SK-N-SH treated with all-trans-retinoic acid at 6 μM for 48 hours (cell line): Measurements from ENCODE around the gene BRD7.

Experiments
- ATAC-seq: fragments of 200-7000 bp; cut with Tn5 transposase; 3 replicates; pipeline ENCODE4 v1.9.1; 2020; ENCODE audit warnings: mild to moderate bottlenecking, moderate library complexity
- ARNTL ChIP-seq: fragments of 450-650 bp; formaldehyde crosslinking; IDR thresholded peaks from 2 replicates; pipeline ENCODE4 v1.5.0; 2020; ENCODE audit warnings: low read depth, mild to moderate bottlenecking, moderate library complexity, borderline replicate concordance
- BACH2 ChIP-seq: fragments of 250-450 bp; sonication (Bioruptor Pico); IDR thresholded peaks from 2 replicates; pipeline ENCODE4 v1.9.0; 2021; ENCODE audit warnings: mild to moderate bottlenecking, borderline replicate concordance
- CSDC2 ChIP-seq: fragments of 250-450 bp; sonication (Bioruptor Pico); IDR thresholded peaks from 2 replicates; pipeline ENCODE4 v1.5.0; 2020; ENCODE audit warnings: mild to moderate bottlenecking, moderate library complexity
- ESRRG ChIP-seq: fragments of 250-450 bp; sonication (Bioruptor Pico); IDR thresholded peaks from 2 replicates; pipeline ENCODE4 v1.6.1; 2021; ENCODE audit warnings: mild to moderate bottlenecking
- GLIS3 ChIP-seq: fragments of 250-450 bp; sonication (Bioruptor Pico); IDR thresholded peaks from 2 replicates; pipeline ENCODE4 v1.5.0; 2020; ENCODE audit warnings: mild to moderate bottlenecking, moderate library complexity
- OSR1 ChIP-seq: fragments of 250-450 bp; sonication (Bioruptor Pico); IDR thresholded peaks from 2 replicates; pipeline ENCODE4 v1.8.0; 2022; ENCODE audit warnings: moderate library complexity, mild to moderate bottlenecking, inconsistent platforms
- PATZ1 ChIP-seq: fragments of 250-450 bp; sonication (Bioruptor Pico); IDR thresholded peaks from 2 replicates; pipeline ENCODE4 v1.8.0; 2020; ENCODE audit warnings: mild to moderate bottlenecking, moderate library complexity, borderline replicate concordance
- PPARA ChIP-seq: fragments of 250-450 bp; sonication (Bioruptor Pico); IDR thresholded peaks from 2 replicates; pipeline ENCODE4 v1.5.0; 2020; ENCODE audit warnings: mild to moderate bottlenecking, borderline replicate concordance
- RARB ChIP-seq: fragments of 250-450 bp; sonication (Bioruptor Pico); IDR thresholded peaks from 2 replicates; pipeline ENCODE4 v1.8.0; 2021; ENCODE audit warnings: mild to moderate bottlenecking, moderate library complexity
- SNAI2 ChIP-seq: fragments of 250-450 bp; sonication (Bioruptor Pico); IDR thresholded peaks from 2 replicates; pipeline ENCODE4 v1.5.0; 2020; ENCODE audit warnings: mild to moderate bottlenecking, moderate library complexity
- TCF4 ChIP-seq: fragments of 250-450 bp; sonication (Bioruptor Pico); IDR thresholded peaks from 2 replicates; pipeline ENCODE4 v1.8.0; 2021; ENCODE audit warnings: mild to moderate bottlenecking, moderate library complexity, borderline replicate concordance
- TSHZ2 ChIP-seq: fragments of 250-450 bp; sonication (Bioruptor Pico); IDR thresholded peaks from 2 replicates; pipeline ENCODE4 v1.5.0; 2020; ENCODE audit warnings: mild to moderate bottlenecking, moderate library complexity
- ZC3H10 ChIP-seq: fragments of 250-450 bp; sonication (Bioruptor Pico); IDR thresholded peaks from 2 replicates; pipeline ENCODE4 v1.5.1; 2021; ENCODE audit warnings: mild to moderate bottlenecking, moderate library complexity
- ZFP3 ChIP-seq: fragments of 250-450 bp; sonication (Bioruptor Pico); IDR thresholded peaks from 2 replicates; pipeline ENCODE4 v1.5.0; 2020; ENCODE audit warnings: mild to moderate bottlenecking, moderate library complexity
- ZFP30 ChIP-seq: fragments of 450-650 bp; formaldehyde crosslinking; IDR thresholded peaks from 2 replicates; pipeline ENCODE4 v1.5.0; 2022; ENCODE audit warnings: mild to moderate bottlenecking, moderate library complexity
- ZNF565 ChIP-seq: fragments of 450-650 bp; formaldehyde crosslinking; conservative IDR thresholded peaks from 2 replicates; pipeline ENCODE4 v1.5.0; 2020; ENCODE audit warnings: low read depth, mild to moderate bottlenecking, moderate library complexity
- ZNF70 ChIP-seq: fragments of 450-650 bp; formaldehyde crosslinking; IDR thresholded peaks from 2 replicates; pipeline ENCODE4 v1.5.0; 2020; ENCODE audit warnings: mild to moderate bottlenecking, moderate library complexity
- ZNF8 ChIP-seq: fragments of 450-650 bp; formaldehyde crosslinking; IDR thresholded peaks from 2 replicates; pipeline ENCODE4 v1.5.0; 2020; ENCODE audit warnings: mild to moderate bottlenecking, moderate library complexity
- TF ChIP-seq, protein P1 (sequence below): fragments of 250-450 bp; sonication (Bioruptor Pico); IDR thresholded peaks from 2 replicates; pipeline ENCODE4 v1.5.1; 2021; ENCODE audit warnings: mild to moderate bottlenecking, moderate library complexity
- TF ChIP-seq, protein P2 (sequence below): fragments of 250-450 bp; sonication (Bioruptor Pico); IDR thresholded peaks from 2 replicates; pipeline ENCODE4 v1.5.1; 2020; ENCODE audit warnings: low read depth, mild to moderate bottlenecking, moderate library complexity

The BRD7 gene

DNA sequence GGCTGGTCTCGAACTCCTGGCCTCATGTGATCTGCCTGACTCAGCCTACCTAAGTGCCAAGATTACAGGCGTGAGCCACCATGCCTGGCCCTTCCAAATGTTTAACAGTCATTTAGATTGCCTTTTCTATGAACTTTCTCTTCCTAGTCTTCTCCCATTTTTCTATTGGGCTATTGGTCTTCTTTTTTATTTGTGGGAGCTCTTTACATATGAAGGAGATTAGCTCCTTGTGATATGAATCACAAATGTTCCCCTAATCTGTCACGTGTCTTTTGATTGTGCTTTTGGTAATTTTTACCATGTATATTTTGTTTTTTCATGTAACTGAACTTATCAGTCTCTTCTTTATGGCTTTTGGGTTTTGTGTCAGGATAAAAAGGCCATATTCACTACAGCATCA is 90.5 kb downstream of the BRD7 start:
- no peak for ATAC-seq
- TF ChIP-seq TSHZ2, result no peak

DNA sequence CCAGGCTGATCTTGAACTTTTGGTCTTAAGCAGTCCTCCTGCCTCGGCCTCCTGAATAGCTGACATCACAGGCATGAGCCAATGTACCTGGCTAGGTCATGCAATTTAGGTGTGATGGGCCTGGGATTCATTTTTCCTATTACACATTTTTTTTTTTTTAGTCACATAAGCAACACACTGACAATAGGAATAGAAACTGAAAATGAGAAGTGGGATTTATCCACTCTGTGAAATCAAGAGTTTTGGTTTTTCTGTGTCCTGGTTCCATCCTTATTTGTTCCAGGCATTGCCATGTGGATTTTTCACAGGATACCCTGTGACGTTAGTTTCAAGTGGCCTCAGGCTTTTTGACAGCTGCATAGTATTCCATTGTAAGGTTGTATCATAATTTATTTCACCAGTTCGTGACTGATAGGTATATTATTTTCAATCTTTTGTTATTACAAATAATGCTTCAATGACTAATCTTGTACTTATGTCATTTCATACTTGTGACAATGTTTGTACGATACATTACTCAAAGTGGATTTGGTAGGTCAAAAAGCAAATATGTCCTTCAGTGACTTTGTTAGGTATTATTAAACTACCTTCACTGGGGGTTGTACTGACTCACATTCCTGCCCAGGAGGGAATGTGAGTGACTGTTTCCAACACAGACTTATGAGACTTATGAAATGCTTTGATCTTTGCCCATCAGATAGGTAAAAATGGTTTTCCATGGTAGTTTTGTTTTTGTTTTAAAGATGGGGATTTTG is 91.8 kb downstream of the BRD7 start:
- TF ChIP-seq SNAI2 (CRISPR knock-in tag) (no peak), ARNTL (no peak), ZNF8 (CRISPR knock-in tag) (no peak), PATZ1 (CRISPR knock-in tag) (no peak), ZFP30 (CRISPR knock-in tag) (no peak), ZNF70 (CRISPR knock-in tag) (no peak), ZC3H10 (CRISPR knock-in tag) (no peak), TSHZ2 (no peak), ZFP3 (CRISPR knock-in tag) (no peak), OSR1 (no peak), BACH2 (CRISPR knock-in tag) (no peak), ZNF565 (no peak), ESRRG (no peak), CSDC2 (no peak)
- TF ChIP-seq, protein P1, sequence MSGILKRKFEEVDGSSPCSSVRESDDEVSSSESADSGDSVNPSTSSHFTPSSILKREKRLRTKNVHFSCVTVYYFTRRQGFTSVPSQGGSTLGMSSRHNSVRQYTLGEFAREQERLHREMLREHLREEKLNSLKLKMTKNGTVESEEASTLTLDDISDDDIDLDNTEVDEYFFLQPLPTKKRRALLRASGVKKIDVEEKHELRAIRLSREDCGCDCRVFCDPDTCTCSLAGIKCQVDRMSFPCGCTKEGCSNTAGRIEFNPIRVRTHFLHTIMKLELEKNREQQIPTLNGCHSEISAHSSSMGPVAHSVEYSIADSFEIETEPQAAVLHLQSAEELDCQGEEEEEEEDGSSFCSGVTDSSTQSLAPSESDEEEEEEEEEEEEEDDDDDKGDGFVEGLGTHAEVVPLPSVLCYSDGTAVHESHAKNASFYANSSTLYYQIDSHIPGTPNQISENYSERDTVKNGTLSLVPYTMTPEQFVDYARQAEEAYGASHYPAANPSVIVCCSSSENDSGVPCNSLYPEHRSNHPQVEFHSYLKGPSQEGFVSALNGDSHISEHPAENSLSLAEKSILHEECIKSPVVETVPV, result no peak
- TF ChIP-seq, protein P2, sequence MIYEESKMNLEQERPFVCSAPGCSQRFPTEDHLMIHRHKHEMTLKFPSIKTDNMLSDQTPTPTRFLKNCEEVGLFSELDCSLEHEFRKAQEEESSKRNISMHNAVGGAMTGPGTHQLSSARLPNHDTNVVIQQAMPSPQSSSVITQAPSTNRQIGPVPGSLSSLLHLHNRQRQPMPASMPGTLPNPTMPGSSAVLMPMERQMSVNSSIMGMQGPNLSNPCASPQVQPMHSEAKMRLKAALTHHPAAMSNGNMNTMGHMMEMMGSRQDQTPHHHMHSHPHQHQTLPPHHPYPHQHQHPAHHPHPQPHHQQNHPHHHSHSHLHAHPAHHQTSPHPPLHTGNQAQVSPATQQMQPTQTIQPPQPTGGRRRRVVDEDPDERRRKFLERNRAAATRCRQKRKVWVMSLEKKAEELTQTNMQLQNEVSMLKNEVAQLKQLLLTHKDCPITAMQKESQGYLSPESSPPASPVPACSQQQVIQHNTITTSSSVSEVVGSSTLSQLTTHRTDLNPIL (CRISPR knock-in tag), result no peak
- TF ChIP-seq, all 23 proteins: peak for 0
- ATAC-seq, result no peak

DNA sequence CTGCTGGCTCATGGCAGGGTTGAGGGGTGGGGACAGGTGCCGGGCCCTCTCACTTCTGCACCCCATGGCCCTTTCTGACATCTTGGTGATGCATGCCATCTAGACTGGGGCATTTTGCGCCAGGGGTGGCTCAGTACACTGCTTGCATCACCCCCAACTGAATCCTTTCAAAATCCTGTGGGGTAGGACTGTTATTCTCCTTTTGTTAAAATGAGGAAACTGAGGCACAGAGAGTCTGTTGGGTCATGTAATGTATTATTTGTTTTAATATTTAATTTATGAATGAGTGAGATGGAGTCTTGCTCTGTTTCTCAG is 92.5 kb downstream of the BRD7 start:
- ATAC-seq, result no peak

More for the DNA sequence above, 92.5 kb downstream of the BRD7 start:
- no peak for TF ChIP-seq GLIS3
- TF ChIP-seq ZFP3 (CRISPR knock-in tag), result no peak
- TF ChIP-seq ZNF70 (CRISPR knock-in tag), result no peak
- TF ChIP-seq PPARA (CRISPR knock-in tag), result no peak
- TF ChIP-seq TCF4, result no peak
- TF ChIP-seq ZNF8 (CRISPR knock-in tag), result no peak
- TF ChIP-seq TSHZ2, result no peak
- TF ChIP-seq, protein P2 (CRISPR knock-in tag), result no peak
- no peak for TF ChIP-seq CSDC2
- TF ChIP-seq RARB, result no peak
- no peak for TF ChIP-seq ARNTL
- no peak for TF ChIP-seq ZFP30 (CRISPR knock-in tag)
- TF ChIP-seq, protein P1, result no peak
- no peak for TF ChIP-seq OSR1
